GM19099 (cell line): ENCODE results near the gene RAD51B.

Experiments used
- POLR2A ChIP-seq: IDR thresholded peaks from 3 replicates; pipeline ENCODE4 v1.6.1; 2011; ENCODE audit warnings: low read depth; ENCODE audit not compliant: insufficient read length; ENCODE audit errors: extremely low read depth

RAD51B gene

GRCh38 chr14:68759017-68759560 is 939.5 kb downstream of the RAD51B start:
- no peak for TF ChIP-seq POLR2A

GRCh38 chr14:68759937-68760336 is 940.4 kb downstream of the RAD51B start:
- no peak for TF ChIP-seq POLR2A

- no peak for TF ChIP-seq POLR2A
These were observed 941.2 kb downstream of the RAD51B start for GRCh38 chr14:68760761-68761160.

- TF ChIP-seq POLR2A, result no peak
These were observed 941.8 kb downstream of the RAD51B start for GRCh38 chr14:68761391-68761790.

- TF ChIP-seq POLR2A, result no peak
These were observed 943.6 kb downstream of the RAD51B start for GRCh38 chr14:68762953-68763764.

GRCh38 chr14:68766299-68767247 is 947.0 kb downstream of the RAD51B start:
- TF ChIP-seq POLR2A, result no peak

GRCh38 chr14:68767248-68767645 is 947.7 kb downstream of the RAD51B start:
- TF ChIP-seq POLR2A, result no peak

- TF ChIP-seq POLR2A, result no peak
These were observed 948.7 kb downstream of the RAD51B start for GRCh38 chr14:68768316-68768715.

- TF ChIP-seq POLR2A, result no peak
These were observed 950.5 kb downstream of the RAD51B start for GRCh38 chr14:68770051-68770450.

GRCh38 chr14:68770553-68771286 is 951.1 kb downstream of the RAD51B start:
- TF ChIP-seq POLR2A, result no peak

GRCh38 chr14:68771631-68772030 is 952.1 kb downstream of the RAD51B start:
- no peak for TF ChIP-seq POLR2A

- no peak for TF ChIP-seq POLR2A
These were observed 953.3 kb downstream of the RAD51B start for GRCh38 chr14:68772761-68773381.

- no peak for TF ChIP-seq POLR2A
These were observed 955.4 kb downstream of the RAD51B start for GRCh38 chr14:68774771-68775613.
